B cell (primary cell): ENCODE results near the gene KMT2D. TPM values are rescaled to one million over a fixed set of nuclear protein-coding genes. Genes with fewer than 3 reads are reported as not detected.

ENCODE experiments used
- ATAC-seq: fragments of 200-7000 bp; cut with Tn5 transposase; one replicate; pipeline ENCODE4 v1.10.0; 2021; ENCODE audit warnings: low read depth, mild to moderate bottlenecking, moderate number of reproducible peaks, moderate library complexity
- CTCF ChIA-PET: fragments of 350-600 bp; sonication (Branson Sonifier 250); formaldehyde crosslinking; loops from one replicate; lab custom pipeline; 2021; ENCODE audit warnings: antibody characterized with exemption, inconsistent platforms; lab: Charles Lee
- POLR2A ChIA-PET: fragments of 350-600 bp; sonication (Branson Sonifier 250); formaldehyde crosslinking; loops from one replicate; lab custom pipeline; 2021; ENCODE audit warnings: antibody characterized with exemption; lab: Charles Lee
- DNase-seq: peaks from one replicate; pipeline ENCODE4 v3.0.0; 2013
- H2AFZ ChIP-seq: 2 replicates; pipeline ENCODE4 v1.6.1; 2012; ENCODE audit warnings: mild to moderate bottlenecking, low read depth, low read length; ENCODE audit not compliant: insufficient read depth, poor library complexity, severe bottlenecking
- H3K27ac ChIP-seq, 2 donors: 1 replicate in 1 of 2; 2 replicates in 1 of 2; pipeline ENCODE4 v1.5.1; 2012 to 2013; ENCODE audit warnings: low read length in 2 of 2, mild to moderate bottlenecking in 2 of 2, moderate library complexity in 1 of 2
- H3K27me3 ChIP-seq, 4 experiments: fragments of 200-600 bp in 1 of 4; sonication (generic) in 1 of 4; replicated peaks in 1 of 4; 1 replicate in 2 of 4; 2 replicates in 2 of 4; pipeline versions ENCODE4 v1.6.1 to v1.7.0; 2013 to 2016; ENCODE audit warnings: low read length in 3 of 4, mild to moderate bottlenecking in 2 of 4, mixed read lengths in 1 of 4, moderate library complexity in 1 of 4; ENCODE audit not compliant: insufficient read depth in 4 of 4, control insufficient read depth in 3 of 4; ENCODE audit errors: control extremely low read depth in 1 of 4
- H3K36me3 ChIP-seq, 2 experiments: replicated peaks in 1 of 2; 1 replicate in 1 of 2; 2 replicates in 1 of 2; pipeline versions ENCODE4 v1.6.1 to v1.7.1; 2013; ENCODE audit warnings: low read length in 1 of 2; ENCODE audit not compliant: insufficient read depth in 2 of 2, control insufficient read depth in 1 of 2; ENCODE audit errors: control extremely low read depth in 1 of 2, extremely low read depth in 1 of 2
- H3K4me1 ChIP-seq, 2 donors: fragments of 200-600 bp in 1 of 2; sonication (generic) in 1 of 2; 1 replicate in 1 of 2; 2 replicates in 1 of 2; pipeline versions ENCODE4 v1.5.1 to v1.6.1; 2013 to 2017; ENCODE audit warnings: low read length in 2 of 2; ENCODE audit not compliant: control insufficient read depth in 2 of 2, insufficient read depth in 2 of 2
- H3K4me2 ChIP-seq: replicated peaks from 2 replicates; pipeline ENCODE3; 2012; ENCODE audit warnings: mild to moderate bottlenecking, low read depth, low read length; ENCODE audit not compliant: poor library complexity, severe bottlenecking
- H3K4me3 ChIP-seq, 5 experiments: fragments of 200-600 bp in 1 of 5; sonication (generic) in 1 of 5; 1 replicate in 3 of 5; 2 replicates in 2 of 5; pipeline versions ENCODE4 v1.5.1 to v1.7.0; 2011 to 2016; ENCODE audit warnings: low read length in 4 of 5, mild to moderate bottlenecking in 4 of 5, low read depth in 2 of 5, control low read depth in 1 of 5, moderate library complexity in 1 of 5; ENCODE audit not compliant: insufficient read depth in 1 of 5; ENCODE audit errors: control extremely low read depth in 1 of 5, extremely low read depth in 1 of 5
- H3K79me2 ChIP-seq: fragments of 200-600 bp; sonication (generic); one replicate; pipeline ENCODE4 v1.6.0; 2016; ENCODE audit warnings: low read length; ENCODE audit not compliant: control insufficient read depth, insufficient read depth
- H3K9ac ChIP-seq: fragments of 200-600 bp; sonication (generic); 2 replicates; pipeline ENCODE4 v1.6.1; 2017; ENCODE audit warnings: mild to moderate bottlenecking, low read length, moderate library complexity
- H3K9me3 ChIP-seq, 3 donors: one replicate each; pipeline versions ENCODE4 v1.6.1 to v1.7.1; 2013; ENCODE audit warnings: low read length in 2 of 3; ENCODE audit not compliant: control insufficient read depth in 2 of 3, insufficient read depth in 1 of 3; ENCODE audit errors: control extremely low read depth in 1 of 3
- H4K20me1 ChIP-seq: 2 replicates; pipeline ENCODE4 v1.6.0; 2012; ENCODE audit warnings: mild to moderate bottlenecking, low read length; ENCODE audit not compliant: insufficient read depth, control insufficient read depth, poor library complexity, severe bottlenecking
- H3K27ac Mint-ChIP-seq: one replicate; pipeline ENCODE4 v1.8.0; 2021; ENCODE audit warnings: mixed read lengths
- H3K27me3 Mint-ChIP-seq: one replicate; pipeline ENCODE4 v1.8.0; 2021; ENCODE audit warnings: mixed read lengths
- H3K4me1 Mint-ChIP-seq: one replicate; pipeline ENCODE4 v1.8.0; 2021; ENCODE audit warnings: mixed read lengths
- H3K4me3 Mint-ChIP-seq: one replicate; pipeline ENCODE4 v1.8.0; 2021; ENCODE audit warnings: mixed read lengths
- H3K9me3 Mint-ChIP-seq: one replicate; pipeline ENCODE4 v1.8.0; 2022; ENCODE audit warnings: mixed read lengths; ENCODE audit not compliant: insufficient read depth
- CTCF ChIP-seq: fragments of 200-600 bp; IDR thresholded peaks from one replicate; pipeline ENCODE4 v1.8.0; 2022; ENCODE audit warnings: antibody characterized with exemption, mild to moderate bottlenecking
- EZH2 ChIP-seq: IDR thresholded peaks from 2 replicates; pipeline ENCODE4 v1.6.1; 2012; ENCODE audit warnings: borderline replicate concordance, low read depth, mild to moderate bottlenecking, moderate library complexity, low read length; ENCODE audit not compliant: insufficient read depth, poor library complexity, severe bottlenecking
- WGBS: methylation state at CpG from one replicate; pipeline ENCODE4 v1.1.5; 2013; ENCODE audit warnings: missing lambda C conversion rate; ENCODE audit not compliant: insufficient coverage; 5-methylcytosine and 5-hydroxymethylcytosine counted together
- intact Hi-C: fragments of 100-400 bp; cut with micrococcal nuclease; formaldehyde crosslinking; loops from one replicate; pipeline ENCODE4 v1.10.0; 2022
- polyA plus RNA-seq: library from polyadenylated mRNA; depleted of rRNA; stranded (reverse); fragments of >200 nt; gene quantifications from 2 replicates; pipeline ENCODE4 v1.2.3, GENCODE V29; 2012
- total RNA-seq, 2 donors: library from RNA; stranded (reverse); fragments of 120-200 nt in 1 of 2; gene quantifications; 1 replicate in 1 of 2; 2 replicates in 1 of 2; pipeline versions ENCODE4 v1.2.3 to v1.2.4, GENCODE V29; 2013 to 2022

The KMT2D gene
- total and polyA plus RNA-seq, 2 donors (not counting 1 experiment from before 2014, with no cell fraction given) = 64.0 to 179 TPM

DNA sequence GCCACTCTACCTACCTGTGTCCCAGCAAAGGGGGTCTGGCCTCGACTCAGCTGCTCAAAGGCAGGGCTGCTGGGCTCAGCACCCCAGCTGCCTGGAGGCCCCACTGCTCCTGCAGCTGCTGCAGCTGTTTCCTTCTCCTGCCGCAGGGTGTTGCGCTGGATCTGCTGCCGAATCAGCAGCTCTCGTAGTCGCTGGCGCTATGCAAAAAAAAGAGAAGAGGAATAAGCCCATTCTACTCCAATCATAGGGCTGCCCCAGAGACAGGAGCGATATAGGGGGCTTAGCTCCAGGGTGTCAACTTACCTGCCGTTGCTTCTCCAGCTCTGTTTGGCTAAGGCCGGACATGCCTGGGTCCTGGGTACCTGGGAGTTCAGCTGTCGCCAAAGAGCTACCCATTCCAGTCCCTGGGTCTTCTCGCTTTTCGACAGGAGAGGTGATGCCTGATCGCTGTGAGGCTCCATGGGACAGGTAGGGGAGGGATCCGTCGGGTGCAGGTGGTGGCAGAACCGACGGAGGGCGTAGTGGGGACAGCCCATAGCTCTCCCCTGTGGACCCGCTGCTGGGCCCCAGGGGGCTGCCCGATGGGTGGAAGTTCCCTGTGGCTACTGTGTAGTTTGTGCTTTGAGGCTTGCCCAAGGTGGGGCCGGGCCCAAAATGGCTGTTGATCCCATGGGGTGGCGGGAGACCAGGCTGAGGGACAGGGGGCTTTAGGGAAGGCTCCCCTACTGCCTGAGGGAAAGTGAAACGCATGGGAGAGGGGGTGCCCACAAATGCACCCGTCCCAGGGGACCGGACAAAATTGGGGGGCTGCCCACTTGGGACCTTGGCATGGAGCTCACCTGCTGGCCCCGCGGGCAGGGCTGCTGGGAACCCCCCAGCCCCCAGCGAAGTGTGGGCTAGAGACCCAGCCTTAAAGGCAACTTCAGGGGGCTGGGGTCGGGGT, 20.9 kb downstream of the KMT2D start:
- intact Hi-C loops = no loop called here
- Histone ChIP-seq H3K27ac (no peak overlapping the region), H2AFZ (no peak overlapping the region), H3K4me2 (no peak overlapping the region), H3K9me3 (no peaks in the 10 kb centered on the region), H3K79me2 (peaks cover 35% of the 10 kb centered on the region), H3K4me1 (no peaks in the 10 kb centered on the region), H3K4me3 (no peak overlapping the region), H3K36me3 (peaks cover 0 to 86% of the 10 kb centered on the region in 2 experiments), H4K20me1 (peaks cover 38% of the 10 kb centered on the region), H3K9ac (no peak overlapping the region), H3K27me3 (no peaks in the 10 kb centered on the region)
- ATAC-seq = no peak
- Mint-ChIP-seq H3K27me3 (no peaks in the 10 kb centered on the region), H3K9me3 (no peaks in the 10 kb centered on the region), H3K27ac (no peak overlapping the region), H3K4me3 (no peak overlapping the region), H3K4me1 (peaks cover 2% of the 10 kb centered on the region)
- DNase-seq = no peak
- CTCF ChIA-PET = interaction anchor here (0.7 to 1.6 kb wide), 3 partner anchors 10 to 88 kb away, joined by 3 to 4 read pairs (median 4); no protein-coding TSS in a partner anchor
- TF ChIP-seq CTCF (no peak), EZH2 (no peak)
- 95% methylated on average over 23 of the region's 30 CpGs for WGBS
- POLR2A ChIA-PET = interaction anchor here (0.6 kb wide), 1 partner anchor 156 kb away, joined by 3 read pairs; no protein-coding TSS in a partner anchor
